Mesenchymal stem cell (in vitro differentiated cells and primary cell): ENCODE measurements around the gene FLT1.
A peak's percentile ranks its signal among the peaks of the same experiment; 100 is the strongest.

Source experiments
- DNase-seq: peaks from one replicate; pipeline ENCODE4 v3.0.0-alpha.2; 2013
- H2AFZ ChIP-seq: one replicate; pipeline ENCODE4 v1.6.1; 2013; ENCODE audit warnings: low read depth, mild to moderate bottlenecking, control low read depth, inconsistent platforms, low read length, moderate library complexity
- H2AK5ac ChIP-seq: 2 replicates; pipeline ENCODE4 v1.6.1; 2013; ENCODE audit warnings: low read length, moderate library complexity, mild to moderate bottlenecking, inconsistent platforms; ENCODE audit not compliant: severe bottlenecking
- H2BK120ac ChIP-seq: one replicate; pipeline ENCODE4 v1.6.1; 2013; ENCODE audit warnings: low read depth, mild to moderate bottlenecking, inconsistent platforms, low read length, moderate library complexity
- H2BK12ac ChIP-seq, 2 experiments: one replicate each; pipeline ENCODE4 v1.6.1; 2013; ENCODE audit warnings: inconsistent platforms in 2 of 2, low read length in 2 of 2, mild to moderate bottlenecking in 2 of 2, moderate library complexity in 2 of 2, control low read depth in 1 of 2
- H2BK15ac ChIP-seq: one replicate; pipeline ENCODE4 v1.6.1; 2013; ENCODE audit warnings: mild to moderate bottlenecking, low read depth, inconsistent platforms; ENCODE audit not compliant: poor library complexity, severe bottlenecking
- H2BK5ac ChIP-seq: 2 replicates; pipeline ENCODE4 v1.6.1; 2013; ENCODE audit warnings: low read depth, mild to moderate bottlenecking, low read length, control low read depth, inconsistent platforms; ENCODE audit not compliant: poor library complexity, severe bottlenecking
- H3K14ac ChIP-seq, 2 experiments: one replicate each; pipeline ENCODE4 v1.6.1; 2013; ENCODE audit warnings: inconsistent platforms in 2 of 2, low read length in 2 of 2, control low read depth in 1 of 2, mild to moderate bottlenecking in 1 of 2, moderate library complexity in 1 of 2
- H3K18ac ChIP-seq, 2 experiments: one replicate each; pipeline ENCODE4 v1.6.1; 2013; ENCODE audit warnings: inconsistent platforms in 2 of 2, low read length in 2 of 2, control low read depth in 1 of 2, low read depth in 1 of 2, mild to moderate bottlenecking in 1 of 2
- H3K23ac ChIP-seq, 2 experiments: one replicate each; pipeline ENCODE4 v1.6.1; 2013; ENCODE audit warnings: inconsistent platforms in 2 of 2, low read length in 2 of 2, mild to moderate bottlenecking in 2 of 2, moderate library complexity in 2 of 2, control low read depth in 1 of 2
- H3K27ac ChIP-seq: 2 replicates; pipeline ENCODE4 v1.5.1; 2013; ENCODE audit warnings: mild to moderate bottlenecking, moderate library complexity, low read length, control low read depth, inconsistent platforms; ENCODE audit not compliant: poor library complexity, severe bottlenecking
- H3K27me3 ChIP-seq, 2 experiments: 2 replicates each; pipeline versions ENCODE4 v1.6.1 to v1.7.0; 2013; ENCODE audit warnings: low read length in 2 of 2, mild to moderate bottlenecking in 2 of 2, moderate library complexity in 2 of 2, control low read depth in 1 of 2, inconsistent platforms in 1 of 2; ENCODE audit not compliant: control insufficient read depth in 1 of 2, insufficient read depth in 1 of 2
- H3K36me3 ChIP-seq, 2 experiments: 2 replicates each; pipeline versions ENCODE4 v1.6.1 to v1.7.0; 2013; ENCODE audit warnings: low read length in 2 of 2, control low read depth in 1 of 2, inconsistent platforms in 1 of 2, low read depth in 1 of 2, mild to moderate bottlenecking in 1 of 2; ENCODE audit not compliant: insufficient read depth in 2 of 2, control insufficient read depth in 1 of 2
- H3K4ac ChIP-seq, 2 experiments: one replicate each; pipeline ENCODE4 v1.6.1; 2013; ENCODE audit warnings: inconsistent platforms in 2 of 2, low read length in 2 of 2, mild to moderate bottlenecking in 2 of 2, moderate library complexity in 2 of 2, control low read depth in 1 of 2, low read depth in 1 of 2
- H3K4me1 ChIP-seq: 2 replicates; pipeline ENCODE4 v1.6.1; 2013; ENCODE audit warnings: low read depth, low read length, control low read depth; ENCODE audit not compliant: control insufficient read depth, insufficient read depth
- H3K4me2 ChIP-seq: 2 replicates; pipeline ENCODE4 v1.6.1; 2013; ENCODE audit warnings: low read length, mild to moderate bottlenecking, inconsistent platforms; ENCODE audit not compliant: poor library complexity, severe bottlenecking
- H3K4me3 ChIP-seq, 2 experiments: 2 replicates each; pipeline versions ENCODE4 v1.5.1 to v1.7.0; 2013; ENCODE audit warnings: low read length in 2 of 2, mild to moderate bottlenecking in 2 of 2, control low read depth in 1 of 2, low read depth in 1 of 2; ENCODE audit not compliant: insufficient read depth in 1 of 2
- H3K79me1 ChIP-seq: replicated peaks from 2 replicates; pipeline ENCODE4 v1.6.1; 2013; ENCODE audit warnings: mild to moderate bottlenecking, control low read depth, low read length, inconsistent platforms; ENCODE audit not compliant: poor library complexity, severe bottlenecking
- H3K9ac ChIP-seq: 2 replicates; pipeline ENCODE4 v1.7.0; 2013; ENCODE audit warnings: mild to moderate bottlenecking, low read length, moderate library complexity
- H3K9me3 ChIP-seq: 2 replicates; pipeline ENCODE4 v1.7.0; 2013; ENCODE audit warnings: mild to moderate bottlenecking, low read length; ENCODE audit not compliant: control insufficient read depth
- H4K8ac ChIP-seq: one replicate; pipeline ENCODE4 v1.6.1; 2013; ENCODE audit warnings: inconsistent platforms, mild to moderate bottlenecking, low read length, moderate library complexity
- H4K91ac ChIP-seq: one replicate; pipeline ENCODE4 v1.6.1; 2013; ENCODE audit warnings: mild to moderate bottlenecking, low read length, inconsistent platforms
- WGBS: methylation state at CpG from one replicate; pipeline ENCODE4 v1.1.7; 2013; ENCODE audit warnings: mixed read lengths; 5-methylcytosine and 5-hydroxymethylcytosine counted together

The FLT1 gene

GRCh38 chr13:28355822-28356371, 139.0 kb downstream of the FLT1 start:
- H4K91ac ChIP-seq: peak overlapping the region; percentile 32
- peak overlapping the region; percentile 59 to 77 for H2BK12ac ChIP-seq
- H2BK120ac ChIP-seq: peak overlapping the region; percentile 83
- DNase-seq: peak; percentile 96
- H3K14ac ChIP-seq: peak overlapping the region in 1 of 2 experiments; percentile 71
- no peak overlapping the region for H2BK5ac ChIP-seq
- no peak overlapping the region for H2AK5ac ChIP-seq
- peak overlapping the region; percentile 87 to 93 for H3K18ac ChIP-seq
- H3K79me1 ChIP-seq: no peaks in the 10 kb centered on the region
- peak overlapping the region; percentile 64 to 68 for H3K4ac ChIP-seq
- H3K23ac ChIP-seq: peak overlapping the region in 1 of 2 experiments; percentile 1
- no peaks in the 10 kb centered on the region for H3K9me3 ChIP-seq
- H3K4me3 ChIP-seq: no peak overlapping the region
- no peak overlapping the region for H3K4me2 ChIP-seq
- peak overlapping the region; percentile 48 for H2BK15ac ChIP-seq
- H3K36me3 ChIP-seq: no peaks in the 10 kb centered on the region
- H4K8ac ChIP-seq: peak overlapping the region; percentile 80
- no peaks in the 10 kb centered on the region for H3K27me3 ChIP-seq
- H3K27ac ChIP-seq: no peak overlapping the region
- peak overlapping the region; percentile 51 for H2AFZ ChIP-seq
- H3K4me1 ChIP-seq: peaks cover 1% of the 10 kb centered on the region
- WGBS: 45% methylated on average over 7 of the region's 8 CpGs
- no peak overlapping the region for H3K9ac ChIP-seq

GRCh38 chr13:28355046-28355821, 139.7 kb downstream of the FLT1 start:
- Histone ChIP-seq H3K4me2 (no peak overlapping the region), H3K23ac (peak overlapping the region in 1 of 2 experiments; percentile 1), H3K4me1 (peaks cover 1% of the 10 kb centered on the region), H3K9ac (no peak overlapping the region), H2BK12ac (peak overlapping the region; percentile 57 to 59), H3K27me3 (peaks cover 0 to 4% of the 10 kb centered on the region in 2 experiments), H2BK120ac (peak overlapping the region; percentile 83), H3K4ac (peak overlapping the region; percentile 64 to 68), H3K18ac (peak overlapping the region; percentile 87 to 93), H3K4me3 (no peak overlapping the region), H2AFZ (peak overlapping the region; percentile 51), H3K36me3 (no peaks in the 10 kb centered on the region), H3K9me3 (no peaks in the 10 kb centered on the region), H3K14ac (peak overlapping the region in 1 of 2 experiments; percentile 71), H4K8ac (peak overlapping the region; percentile 16), H3K27ac (no peak overlapping the region), H4K91ac (peak overlapping the region; percentile 3), H2BK15ac (peak overlapping the region; percentile 48), H3K79me1 (no peaks in the 10 kb centered on the region), H2AK5ac (no peak overlapping the region), H2BK5ac (no peak overlapping the region)
- WGBS: 94% methylated on average over 13 of the region's 14 CpGs
- DNase-seq: no peak

- H3K4ac ChIP-seq: no peak overlapping the region
- H3K9me3 ChIP-seq: no peaks in the 10 kb centered on the region
- no peaks in the 10 kb centered on the region for H3K79me1 ChIP-seq
- no peak overlapping the region for H2BK12ac ChIP-seq
- WGBS: 100% methylated on average over 3 of the region's 4 CpGs
- no peak overlapping the region for H2BK15ac ChIP-seq
- no peak overlapping the region for H3K23ac ChIP-seq
- peaks cover 0 to 9% of the 10 kb centered on the region in 2 experiments for H3K27me3 ChIP-seq
- no peak for DNase-seq
- H3K14ac ChIP-seq: no peak overlapping the region
- H2BK120ac ChIP-seq: no peak overlapping the region
- no peaks in the 10 kb centered on the region for H3K36me3 ChIP-seq
- no peak overlapping the region for H3K9ac ChIP-seq
- no peak overlapping the region for H3K27ac ChIP-seq
- H3K4me1 ChIP-seq: peaks cover 1% of the 10 kb centered on the region
- H3K4me3 ChIP-seq: no peak overlapping the region
- H2AK5ac ChIP-seq: no peak overlapping the region
- H3K18ac ChIP-seq: no peak overlapping the region
- H2AFZ ChIP-seq: no peak overlapping the region
- no peak overlapping the region for H4K91ac ChIP-seq
- no peak overlapping the region for H2BK5ac ChIP-seq
- H3K4me2 ChIP-seq: no peak overlapping the region
- no peak overlapping the region for H4K8ac ChIP-seq
These were observed 141.2 kb downstream of the FLT1 start for GRCh38 chr13:28353679-28354078.

DNA sequence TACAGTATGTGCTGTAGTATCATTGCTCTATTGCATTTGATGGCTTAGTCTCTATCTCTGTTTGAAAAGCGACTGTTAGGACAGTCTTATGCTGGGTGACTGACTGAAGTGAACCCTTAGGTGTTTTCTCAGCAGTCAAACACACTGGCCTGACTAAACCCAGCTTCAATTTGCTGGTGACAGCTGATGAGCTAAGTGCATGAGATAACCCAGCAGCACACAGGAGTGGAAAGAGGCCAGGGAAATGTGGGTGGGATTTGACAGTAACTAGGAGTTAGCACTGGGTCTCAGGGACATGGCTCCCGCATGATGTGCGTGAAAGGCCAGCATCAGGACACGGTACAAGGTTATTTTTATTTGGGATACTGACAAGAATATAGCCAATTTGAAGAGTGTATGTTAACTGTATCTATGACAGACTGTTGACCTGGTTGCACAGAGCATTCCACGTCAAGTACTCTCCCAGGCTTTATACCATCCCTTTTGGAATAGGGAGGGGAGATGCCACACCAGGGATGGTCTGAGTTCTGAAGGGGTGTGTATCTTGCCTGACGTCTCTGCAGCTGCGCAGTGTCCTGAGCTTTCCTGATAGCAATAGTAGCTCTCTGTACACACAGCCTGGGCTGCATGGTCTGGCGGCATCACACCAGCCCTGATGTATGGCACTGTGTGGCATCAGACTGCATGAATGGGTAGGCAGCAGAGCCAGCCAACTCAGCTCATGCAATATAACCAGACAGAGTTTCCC, 144.8 kb downstream of the FLT1 start:
- Histone ChIP-seq H4K8ac (peak overlapping the region; percentile 84), H3K9ac (no peak overlapping the region), H3K79me1 (no peaks in the 10 kb centered on the region), H2BK15ac (no peak overlapping the region), H2AFZ (no peak overlapping the region), H3K4me2 (no peak overlapping the region), H3K4ac (peak overlapping the region in 1 of 2 experiments; percentile 51), H3K4me1 (no peaks in the 10 kb centered on the region), H3K4me3 (no peak overlapping the region), H3K18ac (peak overlapping the region; percentile 71 to 89), H3K36me3 (no peaks in the 10 kb centered on the region), H3K14ac (no peak overlapping the region), H2BK120ac (peak overlapping the region; percentile 34), H3K27me3 (peaks cover 6 to 9% of the 10 kb centered on the region in 2 experiments), H3K9me3 (no peaks in the 10 kb centered on the region), H4K91ac (peak overlapping the region; percentile 94), H2BK12ac (peak overlapping the region; percentile 40 to 89), H3K27ac (no peak overlapping the region), H2BK5ac (no peak overlapping the region), H2AK5ac (no peak overlapping the region), H3K23ac (no peak overlapping the region)
- DNase-seq: peak; percentile 55
- WGBS: 63% methylated on average over 7 of the region's 8 CpGs
